OCI-LY1 (cell line): ENCODE results near the gene LRIT3.

Source experiments
- H2AFZ ChIP-seq: fragments of 200-600 bp; sonication (generic), shearing (Covaris generic); 2 replicates; pipeline ENCODE4 v1.6.0; 2014; ENCODE audit warnings: antibody characterized with exemption, mild to moderate bottlenecking, low read length
- H3F3A ChIP-seq: fragments of 200-600 bp; sonication (generic), shearing (Covaris generic); 2 replicates; pipeline ENCODE4 v1.6.0; 2014; ENCODE audit warnings: mild to moderate bottlenecking, antibody characterized with exemption, low read length, moderate library complexity; ENCODE audit not compliant: insufficient read depth
- H3K27ac ChIP-seq: fragments of 200-600 bp; sonication (generic); 2 replicates; pipeline ENCODE4 v1.5.1; 2014; ENCODE audit warnings: low read length, mixed run types, mild to moderate bottlenecking, low read depth; ENCODE audit not compliant: poor library complexity, severe bottlenecking
- H3K27me3 ChIP-seq: fragments of 200-600 bp; sonication (generic); 2 replicates; pipeline ENCODE4 v1.6.0; 2014; ENCODE audit warnings: antibody characterized with exemption, mild to moderate bottlenecking, low read length, moderate library complexity; ENCODE audit not compliant: insufficient read depth
- H3K36me3 ChIP-seq: fragments of 200-600 bp; sonication (generic); 2 replicates; pipeline ENCODE4 v1.6.1; 2014; ENCODE audit warnings: mild to moderate bottlenecking, antibody characterized with exemption, low read length, moderate library complexity, mixed read lengths; ENCODE audit not compliant: insufficient read depth
- H3K4me1 ChIP-seq: fragments of 200-600 bp; sonication (generic); 2 replicates; pipeline ENCODE4 v1.5.1; 2014; ENCODE audit warnings: mild to moderate bottlenecking, low read length, moderate library complexity; ENCODE audit not compliant: insufficient read depth, severe bottlenecking
- H3K4me2 ChIP-seq: fragments of 200-600 bp; sonication (generic), shearing (Covaris generic); 2 replicates; pipeline ENCODE4 v1.6.1; 2014; ENCODE audit warnings: low read length
- H3K4me3 ChIP-seq: fragments of 200-600 bp; sonication (generic); 2 replicates; pipeline ENCODE4 v1.5.1; 2014; ENCODE audit warnings: low read length, low read depth, mild to moderate bottlenecking, mixed read lengths; ENCODE audit not compliant: poor library complexity, severe bottlenecking
- H3K79me2 ChIP-seq: fragments of 200-600 bp; shearing (Covaris generic); 2 replicates; pipeline ENCODE4 v1.6.1; 2016; ENCODE audit warnings: mixed run types, low read length, mixed read lengths; ENCODE audit not compliant: insufficient read depth
- H3K9ac ChIP-seq: fragments of 200-600 bp; sonication (generic), shearing (Covaris generic); 2 replicates; pipeline ENCODE4 v1.6.1; 2014; ENCODE audit warnings: mild to moderate bottlenecking, low read length, mixed read lengths
- H3K9me2 ChIP-seq: fragments of 200-600 bp; sonication (generic), shearing (Covaris generic); 2 replicates; pipeline ENCODE4 v1.6.1; 2014; ENCODE audit warnings: low read depth, mild to moderate bottlenecking, low read length, mixed read lengths
- H3K9me3 ChIP-seq: fragments of 200-600 bp; shearing (Covaris generic); 2 replicates; pipeline ENCODE4 v1.6.1; 2014; ENCODE audit warnings: low read length, mixed read lengths
- H4K20me1 ChIP-seq: fragments of 200-600 bp; sonication (generic), shearing (Covaris generic); 2 replicates; pipeline ENCODE4 v1.6.0; 2016; ENCODE audit warnings: mild to moderate bottlenecking, low read length; ENCODE audit not compliant: insufficient read depth
- CTCF ChIP-seq: fragments of 200-600 bp; sonication (generic), shearing (Covaris generic); IDR thresholded peaks from 2 replicates; pipeline ENCODE4 v1.5.1; 2017; ENCODE audit warnings: mild to moderate bottlenecking, antibody characterized with exemption, low read length, moderate library complexity, mixed read lengths
- EZH2 ChIP-seq: fragments of 200-600 bp; sonication (generic), shearing (Covaris generic); IDR thresholded peaks from 2 replicates; pipeline ENCODE4 v1.8.0; 2017; ENCODE audit warnings: borderline replicate concordance, mixed run types, mild to moderate bottlenecking, antibody characterized with exemption, low read length, moderate library complexity, mixed read lengths

Gene LRIT3

GRCh38 chr4:109879081-109879480 lies 31.2 kb downstream of the LRIT3 start:
- H2AFZ ChIP-seq, result no peak overlapping the region
- H3K4me3 ChIP-seq, result no peak overlapping the region
- H3K27me3 ChIP-seq, result no peaks in the 10 kb centered on the region
- H3K4me1 ChIP-seq, result no peaks in the 10 kb centered on the region
- H3K27ac ChIP-seq, result no peak overlapping the region
- TF ChIP-seq CTCF (no peak), EZH2 (no peak)
- H3K9me3 ChIP-seq, result no peaks in the 10 kb centered on the region
- H3K36me3 ChIP-seq, result no peaks in the 10 kb centered on the region
- no peak overlapping the region for H3K9ac ChIP-seq
- H3K79me2 ChIP-seq, result no peaks in the 10 kb centered on the region
- no peaks in the 10 kb centered on the region for H3K9me2 ChIP-seq
- H3K4me2 ChIP-seq, result no peak overlapping the region
- H3F3A ChIP-seq, result no peaks in the 10 kb centered on the region
- H4K20me1 ChIP-seq, result no peaks in the 10 kb centered on the region

- Histone ChIP-seq H3K9me3 (no peaks in the 10 kb centered on the region), H3F3A (no peaks in the 10 kb centered on the region), H3K27ac (no peak overlapping the region), H3K36me3 (no peaks in the 10 kb centered on the region), H3K9me2 (no peaks in the 10 kb centered on the region), H3K27me3 (no peaks in the 10 kb centered on the region), H3K79me2 (no peaks in the 10 kb centered on the region), H3K4me3 (no peak overlapping the region), H2AFZ (no peak overlapping the region), H3K4me1 (no peaks in the 10 kb centered on the region), H4K20me1 (no peaks in the 10 kb centered on the region), H3K9ac (no peak overlapping the region), H3K4me2 (no peak overlapping the region)
- TF ChIP-seq CTCF (no peak), EZH2 (no peak)
Measured at GRCh38 chr4:109879636-109880314, 31.9 kb downstream of the LRIT3 start.

GRCh38 chr4:109886303-109886702 lies 38.4 kb downstream of the LRIT3 start:
- Histone ChIP-seq H3K9me2 (no peaks in the 10 kb centered on the region), H4K20me1 (no peaks in the 10 kb centered on the region)

GRCh38 chr4:109887071-109887470 lies 39.2 kb downstream of the LRIT3 start:
- no peaks in the 10 kb centered on the region for H3F3A ChIP-seq
- H4K20me1 ChIP-seq, result no peaks in the 10 kb centered on the region
- H3K9ac ChIP-seq, result no peak overlapping the region
- no peaks in the 10 kb centered on the region for H3K27me3 ChIP-seq
- H3K79me2 ChIP-seq, result no peaks in the 10 kb centered on the region
- no peaks in the 10 kb centered on the region for H3K4me1 ChIP-seq
- H3K4me2 ChIP-seq, result no peak overlapping the region
- H3K9me3 ChIP-seq, result no peaks in the 10 kb centered on the region
- TF ChIP-seq CTCF (no peak), EZH2 (no peak)
- no peak overlapping the region for H3K4me3 ChIP-seq
- no peaks in the 10 kb centered on the region for H3K36me3 ChIP-seq
- H3K9me2 ChIP-seq, result no peaks in the 10 kb centered on the region
- no peak overlapping the region for H3K27ac ChIP-seq
- no peak overlapping the region for H2AFZ ChIP-seq

More at GRCh38 chr4:109886303-109886702, 38.4 kb downstream of the LRIT3 start:
- no peaks in the 10 kb centered on the region for H3K4me1 ChIP-seq
- H3K4me2 ChIP-seq, result no peak overlapping the region
- no peaks in the 10 kb centered on the region for H3K79me2 ChIP-seq
- no peaks in the 10 kb centered on the region for H3K9me3 ChIP-seq
- no peak overlapping the region for H3K4me3 ChIP-seq
- H2AFZ ChIP-seq, result no peak overlapping the region
- H3K9ac ChIP-seq, result no peak overlapping the region
- H3K36me3 ChIP-seq, result no peaks in the 10 kb centered on the region
- H3F3A ChIP-seq, result no peaks in the 10 kb centered on the region
- H3K27ac ChIP-seq, result no peak overlapping the region
- H3K27me3 ChIP-seq, result no peaks in the 10 kb centered on the region
- no peak for TF ChIP-seq EZH2
